ENCODE data around the gene CABP2.
"Not testable (repeated sequence)": the region's sequence is repeated elsewhere in the genome, so short reads cannot be mapped to it uniquely, and the experiment has no call there.

The CABP2 gene

GRCh38 chr11:67492801-67493547 is 30.3 kb downstream of the CABP2 start:
- no peak for DNase-seq

- no peak for DNase-seq
Measured at GRCh38 chr11:67492069-67492727, 31.0 kb downstream of the CABP2 start.

GRCh38 chr11:67491276-67492068 is 31.8 kb downstream of the CABP2 start:
- no peak for DNase-seq

- DNase-seq: no peak
Measured at GRCh38 chr11:67490727-67491065, 32.5 kb downstream of the CABP2 start.

GRCh38 chr11:67489885-67490726 is 33.1 kb downstream of the CABP2 start:
- no peak for DNase-seq

GRCh38 chr11:67489203-67489884 is 33.9 kb downstream of the CABP2 start:
- DNase-seq: no peak

- DNase-seq: no peak
Measured at GRCh38 chr11:67486481-67487195, 36.6 kb downstream of the CABP2 start.

- not testable (repeated sequence) for DNase-seq
Measured at GRCh38 chr11:67485873-67486361, 37.3 kb downstream of the CABP2 start.

- DNase-seq: no peak
Measured at GRCh38 chr11:67484847-67485311, 38.4 kb downstream of the CABP2 start.

GRCh38 chr11:67483831-67484665 is 39.2 kb downstream of the CABP2 start:
- DNase-seq: no peak

- peak; percentile 91 for DNase-seq
Measured at GRCh38 chr11:67482827-67483798, 40.1 kb downstream of the CABP2 start, which contains the start of gene AIP. AIP (plus strand) TSS chr11:67483026; CDS start chr11:67483159, 133 bp downstream.

GRCh38 chr11:67482275-67482826 is 40.9 kb downstream of the CABP2 start:
- DNase-seq: no peak

GRCh38 chr11:67477344-67478050 is 45.7 kb downstream of the CABP2 start:
- DNase-seq: not testable (repeated sequence)

GRCh38 chr11:67476692-67477091 is 46.6 kb downstream of the CABP2 start:
- DNase-seq: not testable (repeated sequence)

- DNase-seq: no peak
Measured at GRCh38 chr11:67472882-67473281, 50.4 kb downstream of the CABP2 start.

- DNase-seq: no peak
Measured at GRCh38 chr11:67470337-67471002, 52.8 kb downstream of the CABP2 start.

- no peak for DNase-seq
Measured at GRCh38 chr11:67469508-67469811, 53.8 kb downstream of the CABP2 start.

Measured in cortex of kidney (tissue), 1 donor.